GM18498 (cell line): ENCODE measurements around the gene TBC1D2.

Source experiments
- ATAC-seq: cut with Tn5 transposase; IDR thresholded peaks from one replicate; pipeline ENCODE4 v1.9.1; 2021; ENCODE audit warnings: mild to moderate bottlenecking, moderate library complexity; ENCODE audit not compliant: unreplicated experiment

Gene TBC1D2

DNA sequence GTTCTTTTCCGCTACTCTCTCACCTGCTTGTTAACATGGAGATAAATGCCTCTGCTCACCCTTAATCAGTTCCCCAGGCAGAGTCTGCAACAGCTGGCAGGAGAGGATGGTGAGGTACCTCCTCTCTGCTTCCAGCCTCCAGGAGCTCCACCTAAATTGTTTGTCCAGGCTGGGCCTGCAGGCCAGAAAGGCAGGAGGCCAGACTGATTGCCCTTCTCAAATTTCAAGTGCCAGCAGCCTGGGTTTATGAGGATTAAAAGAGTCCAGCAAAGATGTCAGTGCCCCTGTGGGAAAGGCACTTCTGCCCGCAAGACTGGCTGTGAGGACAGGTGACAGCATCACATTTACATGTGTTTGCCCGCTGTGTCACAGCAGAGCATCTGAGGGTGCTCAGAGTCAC, 82.8 kb downstream of the TBC1D2 start:
- no peak for ATAC-seq

DNA sequence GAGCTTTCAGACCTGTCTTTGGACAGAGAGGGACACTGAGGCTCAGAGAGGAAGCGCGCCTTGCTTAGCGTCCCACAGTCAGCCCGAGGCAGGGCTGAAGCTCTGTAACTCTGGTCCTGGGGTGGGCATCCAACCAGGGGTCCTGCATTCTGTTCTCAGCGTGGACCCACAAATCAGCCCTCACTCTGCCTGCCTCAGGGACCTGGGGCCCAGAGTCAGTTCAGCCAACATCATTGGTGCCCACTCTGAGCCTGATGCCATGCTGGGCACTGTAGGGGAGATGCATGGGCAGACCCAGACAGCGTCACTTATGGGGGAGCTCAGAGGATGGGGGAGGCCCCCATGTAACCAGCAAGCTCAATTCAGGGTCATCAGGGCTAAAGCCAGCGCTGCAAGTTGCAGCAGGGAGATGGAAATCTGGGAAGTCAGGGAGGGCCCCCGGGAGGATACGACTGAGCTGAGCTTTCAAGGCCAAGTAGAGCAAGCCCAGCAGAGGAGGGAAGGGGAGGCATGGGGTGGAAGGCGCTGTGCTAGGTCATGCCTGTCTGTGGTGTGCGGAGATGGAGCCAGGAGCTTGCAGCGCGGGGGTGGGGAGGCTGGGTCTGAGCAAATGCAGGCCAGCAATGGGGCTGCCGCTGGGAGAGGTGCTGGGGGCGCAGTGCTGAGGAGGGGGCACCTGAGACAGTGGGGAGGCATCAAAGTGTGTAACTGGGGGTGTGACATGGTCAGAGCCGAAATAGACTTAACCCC, 84.1 kb downstream of the TBC1D2 start:
- no peak for ATAC-seq

DNA sequence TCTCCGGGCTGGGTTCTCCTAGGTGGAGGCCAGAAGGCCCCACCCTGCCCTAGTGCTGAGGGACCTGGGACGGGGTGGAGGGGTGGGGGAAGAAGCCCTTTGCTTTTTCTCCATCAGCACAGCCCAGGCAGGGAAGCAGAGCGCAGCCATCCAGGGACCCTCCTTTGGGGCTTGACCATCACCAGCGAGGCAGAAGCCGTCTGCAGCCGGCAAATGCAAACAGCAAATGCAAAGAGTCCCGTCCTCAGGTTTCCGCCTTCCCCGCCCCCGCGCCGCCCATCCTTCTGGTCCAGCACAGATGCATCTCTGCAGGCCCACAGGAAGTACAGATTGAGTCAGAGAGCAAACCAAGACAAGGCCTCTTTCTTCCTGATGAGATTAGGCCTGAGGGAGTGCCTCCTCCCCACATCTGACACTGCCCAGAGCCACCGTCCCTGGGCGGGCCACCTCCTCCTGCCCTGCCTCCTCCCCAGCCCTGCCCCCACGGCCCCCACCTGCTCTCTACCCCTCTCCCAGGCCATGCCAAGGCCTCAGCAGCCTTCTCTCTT, 86.4 kb downstream of the TBC1D2 start:
- ATAC-seq: peak; percentile 95

DNA sequence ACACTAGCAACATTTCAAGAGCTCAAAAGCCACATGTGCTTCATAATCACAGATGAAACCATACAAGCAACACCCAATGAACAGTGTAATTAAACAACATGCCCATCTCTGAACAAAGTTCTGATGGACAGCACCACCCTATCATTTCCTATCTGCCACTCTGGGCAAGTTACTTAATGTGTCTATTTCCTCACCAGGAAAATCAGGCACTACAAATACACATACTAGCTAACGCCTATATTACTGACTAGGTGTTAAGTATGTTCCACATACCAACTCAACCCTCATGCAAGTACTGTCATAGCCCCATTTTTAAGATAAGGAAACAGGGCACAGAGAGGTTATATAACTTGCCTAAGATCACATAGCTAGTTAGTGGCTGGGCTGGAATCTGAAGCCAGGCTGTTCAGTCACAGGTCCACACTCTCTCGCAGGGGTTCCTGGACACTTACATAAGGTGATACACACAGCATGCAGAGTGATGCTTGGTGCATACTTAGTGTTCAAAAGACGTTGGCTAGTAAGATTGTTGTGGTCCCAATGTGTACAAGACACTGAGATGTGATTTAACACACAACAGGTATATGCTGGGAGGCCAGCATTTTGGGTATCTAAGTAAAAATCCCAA, 87.2 kb downstream of the TBC1D2 start:
- ATAC-seq: no peak

DNA sequence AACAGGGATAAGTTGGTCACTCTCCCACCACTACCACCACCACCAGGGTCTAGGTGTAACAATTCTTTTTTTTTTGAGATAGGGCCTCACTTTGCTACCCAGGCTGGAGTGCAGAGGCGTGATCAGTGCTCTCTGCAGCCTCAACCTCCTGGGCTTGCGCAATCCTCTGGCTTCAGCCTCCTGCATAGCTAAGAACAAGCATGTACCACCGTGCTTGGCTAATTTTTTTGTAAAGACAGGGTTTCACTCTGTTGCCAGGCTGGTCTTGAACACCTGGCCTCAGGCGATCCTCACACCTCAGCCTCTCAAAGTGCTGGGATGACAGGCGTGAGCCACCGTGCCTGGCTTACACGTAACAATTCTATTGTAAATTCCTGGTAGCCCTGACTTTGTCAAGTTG, 90.5 kb downstream of the TBC1D2 start:
- ATAC-seq: no peak

DNA sequence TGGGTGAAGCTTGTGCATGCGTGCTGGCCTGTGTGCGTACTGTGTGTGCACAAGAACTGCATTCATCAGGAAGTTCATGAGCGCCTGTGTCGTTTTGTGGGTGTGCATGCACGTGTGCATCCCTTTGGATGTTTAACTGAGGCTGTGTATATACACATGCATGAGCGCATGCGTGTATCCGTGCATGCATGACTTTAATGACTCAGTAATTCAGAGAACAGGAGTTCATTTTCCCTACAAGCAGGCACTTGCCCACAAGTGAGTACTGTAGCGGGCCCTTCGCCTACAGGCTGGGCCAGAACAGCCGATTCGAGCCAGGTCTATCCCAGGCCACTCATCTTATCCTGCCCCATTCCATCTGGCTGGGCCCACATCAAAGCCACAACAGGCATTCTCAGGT, 92.8 kb downstream of the TBC1D2 start:
- ATAC-seq: no peak

DNA sequence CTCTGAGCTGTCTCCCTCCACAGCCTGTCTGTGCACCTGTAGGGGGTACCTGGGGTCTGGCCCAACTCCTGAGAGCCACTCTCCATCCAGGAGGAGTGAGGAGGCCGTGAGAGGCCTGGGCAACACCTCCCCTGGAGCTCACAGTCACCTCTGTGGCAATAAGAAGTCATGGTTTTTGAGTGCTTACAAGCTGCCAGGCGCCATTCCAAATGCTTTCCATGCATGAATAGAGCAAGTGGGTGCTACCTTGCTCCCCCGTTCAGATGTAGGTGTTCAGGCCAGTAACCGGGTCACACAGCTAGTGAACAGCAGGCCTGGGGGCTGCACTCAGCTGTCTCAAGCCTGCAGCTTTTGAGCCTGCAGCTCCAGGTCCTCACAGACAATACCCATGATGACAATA, 93.6 kb downstream of the TBC1D2 start:
- no peak for ATAC-seq

DNA sequence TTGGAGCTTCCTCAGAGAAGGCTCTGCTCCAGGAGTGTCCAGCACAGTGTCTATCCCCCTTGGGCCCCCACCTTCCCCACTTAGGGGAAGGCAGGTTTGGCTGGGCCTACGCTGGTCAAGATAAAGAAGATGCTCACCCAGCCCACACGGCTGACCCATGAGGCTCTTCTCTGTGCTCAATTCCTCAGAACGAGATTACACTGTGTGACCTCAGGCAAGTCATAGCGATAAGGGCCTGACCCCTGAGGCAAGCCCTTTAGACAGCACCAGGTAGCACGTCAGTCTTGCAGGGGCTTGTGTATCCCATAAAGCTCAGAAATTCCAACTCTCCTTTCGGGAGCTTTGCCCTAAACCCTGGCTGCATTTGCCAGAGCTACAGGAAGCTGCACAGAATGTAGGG, 95.7 kb downstream of the TBC1D2 start:
- ATAC-seq: no peak

DNA sequence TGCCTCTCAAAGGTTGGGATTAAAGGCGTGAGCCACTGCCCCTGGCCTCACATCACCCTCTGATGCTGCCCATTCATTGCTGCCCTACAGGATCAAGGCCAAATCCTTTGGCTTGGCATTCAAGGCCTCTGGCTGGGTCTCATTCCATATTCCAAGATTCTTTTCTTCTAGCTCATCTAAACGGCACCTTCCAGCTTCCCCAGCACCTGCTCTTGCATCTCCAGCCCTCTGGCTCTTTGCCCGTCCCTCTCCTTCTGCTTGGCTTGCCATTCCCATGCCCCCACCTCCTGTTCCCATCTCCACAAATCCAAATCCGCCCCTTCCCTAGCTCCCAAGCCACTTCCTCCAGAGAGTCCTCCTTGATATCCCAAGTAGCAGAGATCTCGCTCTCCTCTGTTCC, 96.1 kb downstream of the TBC1D2 start:
- ATAC-seq: no peak

DNA sequence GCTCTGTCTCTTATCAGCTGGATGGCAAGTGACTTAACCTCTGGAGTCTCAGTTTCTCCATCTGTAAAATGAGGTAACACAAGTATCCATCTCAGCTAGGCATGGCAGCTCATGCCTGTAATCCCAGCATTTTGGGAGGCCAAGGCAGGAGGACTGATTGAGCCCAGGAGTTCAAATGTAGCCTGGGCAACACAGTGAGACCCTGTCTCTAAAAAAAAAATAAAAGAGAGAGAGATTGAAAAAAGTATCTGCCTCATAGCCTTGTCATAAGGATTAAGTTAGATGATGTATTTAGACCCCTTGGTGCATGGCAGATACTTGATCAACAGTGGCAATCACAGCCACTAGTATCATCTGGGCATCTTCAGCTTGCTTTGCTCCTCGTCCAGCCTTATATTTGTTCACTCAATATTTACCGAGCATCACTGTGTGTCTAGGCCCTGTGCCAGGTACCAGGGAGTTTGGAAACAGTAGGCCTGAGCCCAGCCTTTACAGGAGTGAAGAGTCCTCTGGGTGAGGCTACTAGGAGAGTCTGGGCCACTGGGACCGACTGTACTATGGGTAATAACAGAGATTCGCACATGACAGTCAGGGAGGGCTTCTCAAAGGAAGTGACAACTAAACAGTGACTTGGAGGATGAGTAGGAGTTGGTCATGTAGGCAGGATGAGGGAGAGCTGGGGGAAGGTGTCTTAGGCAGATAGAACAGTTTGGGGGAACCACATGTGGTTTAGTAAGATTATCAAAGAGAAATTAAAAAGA, 97.2 kb downstream of the TBC1D2 start:
- no peak for ATAC-seq

DNA sequence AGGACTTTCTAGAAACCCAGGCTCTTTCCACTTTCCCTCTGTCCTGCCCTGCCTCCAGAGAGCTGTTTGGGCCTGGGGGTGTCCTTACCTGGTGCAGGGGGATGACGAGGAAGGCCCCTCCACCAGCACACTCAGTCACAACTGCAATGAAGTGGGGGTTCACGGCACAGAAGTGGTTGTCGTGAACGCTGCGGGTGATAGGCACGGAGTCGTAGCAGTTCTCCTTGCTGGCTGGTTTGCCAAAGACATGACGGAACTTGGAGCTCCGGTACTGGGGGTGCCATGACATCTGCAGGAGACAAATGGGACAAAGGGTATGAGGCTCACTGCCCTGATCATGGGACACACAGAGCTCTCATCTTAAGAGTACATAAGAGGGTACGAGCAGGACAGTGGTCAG, 98.1 kb downstream of the TBC1D2 start:
- ATAC-seq: no peak

DNA sequence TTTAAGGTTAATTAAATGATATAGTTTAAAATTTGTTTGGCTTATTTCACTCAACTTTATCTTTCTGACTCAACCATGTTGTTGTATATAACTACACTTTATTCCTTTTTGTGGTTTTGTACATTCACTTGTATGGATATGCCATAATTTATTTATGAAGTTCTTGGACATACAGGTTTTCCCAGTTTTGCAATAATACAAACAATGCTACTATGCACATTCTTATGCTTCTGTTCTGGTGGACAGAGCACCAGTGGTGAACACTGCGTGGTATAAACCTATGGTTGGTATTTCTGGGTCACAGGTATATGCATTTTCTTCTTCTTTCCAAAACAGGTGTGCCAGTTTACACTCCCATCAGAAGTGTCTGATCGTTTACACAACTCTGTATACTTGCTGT, 100.8 kb downstream of the TBC1D2 start:
- no peak for ATAC-seq

DNA sequence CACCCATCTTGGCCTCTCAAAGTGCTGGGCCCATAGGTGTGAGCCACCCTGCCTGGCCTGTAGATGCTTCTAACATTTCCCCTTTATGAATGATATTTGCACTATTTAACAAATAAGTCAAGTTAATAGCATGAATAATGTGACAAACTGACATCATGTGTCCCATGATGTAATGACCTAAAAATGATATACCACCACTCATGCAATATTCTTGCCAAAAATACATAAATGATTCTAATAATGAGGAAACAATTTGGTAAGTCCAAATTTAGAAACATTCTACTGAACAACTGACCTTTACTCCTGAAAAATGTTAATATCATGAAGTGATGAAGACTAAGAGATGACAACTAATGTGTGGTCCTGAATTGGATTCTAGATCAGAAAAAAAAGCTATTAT, 102.9 kb downstream of the TBC1D2 start:
- ATAC-seq: no peak

DNA sequence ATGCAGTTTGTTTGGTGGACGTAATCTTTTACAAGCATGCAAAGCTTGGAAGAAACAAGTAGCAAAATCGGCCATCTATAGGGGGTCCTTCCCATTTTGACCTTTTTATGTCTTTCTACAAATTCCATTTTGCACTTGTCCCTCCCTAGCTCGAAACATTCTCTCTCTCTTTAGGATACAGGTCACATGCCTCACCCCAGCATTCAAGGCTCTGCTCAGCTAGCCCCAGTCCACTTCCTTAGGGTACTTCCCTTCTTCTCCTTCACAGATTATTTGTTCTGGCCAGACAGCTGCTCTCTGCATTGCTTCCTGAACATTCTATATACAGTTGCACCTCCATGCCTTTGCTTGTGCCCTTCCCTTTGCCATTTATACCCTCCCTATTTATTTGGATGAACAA, 104.7 kb downstream of the TBC1D2 start:
- no peak for ATAC-seq

DNA sequence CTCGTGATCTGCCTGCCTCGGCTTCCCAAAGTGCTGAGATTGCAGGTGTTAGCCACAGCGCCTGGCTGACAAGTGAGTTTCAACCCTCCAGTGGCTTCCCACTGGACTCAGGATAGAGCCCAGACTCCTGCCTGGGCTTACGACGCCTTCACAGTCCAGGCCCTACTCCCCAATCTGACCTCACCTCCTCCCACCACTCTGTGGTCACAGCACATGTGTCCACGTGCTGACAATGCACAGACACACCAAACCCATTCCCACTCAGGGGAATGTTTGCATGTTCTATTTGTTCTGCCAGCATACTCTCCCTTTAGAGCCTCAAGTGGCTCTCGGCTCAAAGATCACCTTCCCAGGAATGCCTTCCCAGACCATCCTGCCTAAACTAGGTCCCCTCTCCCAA, 105.3 kb downstream of the TBC1D2 start:
- no peak for ATAC-seq

DNA sequence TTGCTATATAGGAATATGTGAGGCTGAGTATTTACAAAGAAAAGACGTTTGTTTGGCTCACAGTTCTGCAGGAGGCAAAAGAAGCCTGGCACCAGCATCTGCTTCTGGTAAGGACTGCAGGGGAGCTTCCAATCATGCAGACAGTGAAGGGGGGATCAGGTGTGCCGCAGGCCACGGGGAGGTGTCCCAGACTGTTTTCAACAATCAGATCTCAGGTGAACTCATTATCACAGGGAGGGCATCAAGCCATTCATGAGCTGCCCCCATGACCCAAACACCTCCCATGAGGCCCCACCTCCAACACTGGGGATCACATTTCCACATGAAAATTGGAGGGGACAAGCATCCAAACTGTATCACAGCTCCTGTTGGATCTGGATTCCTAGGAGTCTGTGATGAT, 106.0 kb downstream of the TBC1D2 start:
- no peak for ATAC-seq
